ENCODE data around the gene STN1. TPM values are rescaled to one million over a fixed set of nuclear protein-coding genes. Genes with fewer than 3 reads are reported as not detected.

The STN1 gene
- total and polyA plus RNA-seq, 2 of the 8 experiments (the other 6 are each of a cell fraction or from before 2014, with no cell fraction given) = 10.1 to 12.4 TPM

- TF ChIP-seq CHD7 (IDR thresholded peaks at IDR 0.05; ENCODE audit: insufficient replicate concordance, low read length) = no peak
- TF ChIP-seq NANOG (IDR thresholded peaks at IDR 0.05; ENCODE audit: insufficient read depth, low read depth, low read length, poor library complexity, severe bottlenecking) = no peak
- TF ChIP-seq CBX8 (IDR thresholded peaks at IDR 0.05; ENCODE audit: borderline replicate concordance, low read depth, low read length) = no peak
- no peak for TF ChIP-seq RFX5 (IDR thresholded peaks at IDR 0.05; ENCODE audit: borderline replicate concordance, low read depth, low read length)
- TF ChIP-seq KDM1A (IDR thresholded peaks at IDR 0.05; ENCODE audit: borderline replicate concordance, low read length) = no peak
- TF ChIP-seq RXRA (IDR thresholded peaks at IDR 0.05; ENCODE audit: insufficient read depth, low read depth, low read length) = no peak
- TF ChIP-seq POLR2A (IDR thresholded peaks at IDR 0.05; ENCODE audit: control extremely low read depth in 1 of 2, low read depth in 2 of 2, low read length in 2 of 2) = no peak
- no peak for TF ChIP-seq CHD2 (IDR thresholded peaks at IDR 0.05; ENCODE audit: low read length)
Measured at GRCh38 chr10:103928784-103929183, 10.8 kb upstream of the STN1 start (continued).

Measured in H1 (cell line).